ENCODE data around the gene CDK2AP2. TPM values are rescaled to one million over a fixed set of nuclear protein-coding genes. Genes with fewer than 3 reads are reported as not detected.
"Not testable (repeated sequence)": the region's sequence is repeated elsewhere in the genome, so short reads cannot be mapped to it uniquely, and the experiment has no call there.

The CDK2AP2 gene, protein sequence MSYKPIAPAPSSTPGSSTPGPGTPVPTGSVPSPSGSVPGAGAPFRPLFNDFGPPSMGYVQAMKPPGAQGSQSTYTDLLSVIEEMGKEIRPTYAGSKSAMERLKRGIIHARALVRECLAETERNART
- total RNA-seq = 14.8 and 23.0 TPM in 2 replicates

DNA sequence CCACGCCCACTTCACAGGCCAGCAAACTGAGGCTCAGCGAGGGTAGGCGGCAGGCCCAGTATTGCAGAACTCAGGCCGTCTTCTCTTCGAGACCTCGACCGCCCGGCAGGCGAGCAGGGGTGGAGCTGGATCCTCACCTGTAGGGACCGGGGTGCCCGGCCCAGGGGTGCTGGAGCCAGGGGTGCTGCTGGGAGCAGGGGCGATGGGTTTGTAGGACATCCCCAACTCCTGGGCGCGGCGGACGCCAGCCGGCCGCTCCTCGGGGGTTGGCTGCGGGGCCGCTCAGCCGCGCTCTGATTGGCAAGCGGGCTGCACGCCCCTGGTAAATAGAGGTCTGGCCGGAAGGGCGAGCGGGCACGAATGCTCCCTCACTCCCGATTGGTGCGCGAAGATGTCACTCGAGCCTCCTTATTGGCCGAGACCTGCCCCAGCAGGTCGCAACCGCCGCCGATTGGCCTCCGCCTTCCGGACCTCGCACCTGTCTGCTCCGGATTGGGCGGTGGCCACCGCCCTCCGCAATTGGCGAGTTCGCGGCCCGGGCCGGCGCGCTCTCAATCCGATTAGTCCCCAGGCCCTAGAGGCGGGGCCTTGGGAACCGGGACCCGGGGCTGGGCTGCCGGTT lies at the start of gene CDK2AP2:
Gene CDK2AP2, minus strand, starts transcription at position 299 of the 622 bp plus-strand sequence. Its CDS starts 80 bp downstream, at position 219.
- peak; percentile 99 for DNase-seq (ENCODE audit: low read depth, low spot score)

GRCh38 chr11:67556244-67556643 lies 48.3 kb upstream of the CDK2AP2 start:
- DNase-seq (ENCODE audit: low read depth, low spot score) = no peak

- not testable (repeated sequence) for DNase-seq (ENCODE audit: low read depth, low spot score)
Measured at GRCh38 chr11:67551697-67552096, 43.7 kb upstream of the CDK2AP2 start.

DNA sequence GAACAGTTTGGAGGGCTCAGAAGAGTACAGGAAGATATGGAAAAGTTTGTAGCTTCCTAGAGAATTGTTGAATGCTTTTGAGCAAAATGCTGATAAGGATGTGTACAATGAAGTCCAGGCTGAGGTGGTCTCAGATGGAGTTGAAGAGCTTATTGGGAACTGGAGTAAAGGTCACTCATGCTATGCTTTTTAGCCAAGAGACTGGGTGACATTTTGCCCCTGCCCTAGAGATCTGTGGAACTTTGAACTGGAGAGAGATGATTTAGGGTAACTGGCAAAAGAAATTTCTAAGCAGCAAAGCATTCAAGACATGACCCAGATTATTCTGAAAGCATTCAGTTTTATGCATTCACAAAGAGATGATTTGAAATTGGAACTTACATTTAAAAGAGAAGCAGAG lies 43.2 kb upstream of the CDK2AP2 start:
- no peak for DNase-seq (ENCODE audit: low read depth, low spot score)

GRCh38 chr11:67548555-67549110 lies 40.7 kb upstream of the CDK2AP2 start:
- no peak for DNase-seq (ENCODE audit: low read depth, low spot score)

- DNase-seq (ENCODE audit: low read depth, low spot score) = not testable (repeated sequence)
Measured at GRCh38 chr11:67548112-67548511, 40.1 kb upstream of the CDK2AP2 start.

- no peak for DNase-seq (ENCODE audit: low read depth, low spot score)
Measured at GRCh38 chr11:67545280-67545679, 37.3 kb upstream of the CDK2AP2 start.

DNA sequence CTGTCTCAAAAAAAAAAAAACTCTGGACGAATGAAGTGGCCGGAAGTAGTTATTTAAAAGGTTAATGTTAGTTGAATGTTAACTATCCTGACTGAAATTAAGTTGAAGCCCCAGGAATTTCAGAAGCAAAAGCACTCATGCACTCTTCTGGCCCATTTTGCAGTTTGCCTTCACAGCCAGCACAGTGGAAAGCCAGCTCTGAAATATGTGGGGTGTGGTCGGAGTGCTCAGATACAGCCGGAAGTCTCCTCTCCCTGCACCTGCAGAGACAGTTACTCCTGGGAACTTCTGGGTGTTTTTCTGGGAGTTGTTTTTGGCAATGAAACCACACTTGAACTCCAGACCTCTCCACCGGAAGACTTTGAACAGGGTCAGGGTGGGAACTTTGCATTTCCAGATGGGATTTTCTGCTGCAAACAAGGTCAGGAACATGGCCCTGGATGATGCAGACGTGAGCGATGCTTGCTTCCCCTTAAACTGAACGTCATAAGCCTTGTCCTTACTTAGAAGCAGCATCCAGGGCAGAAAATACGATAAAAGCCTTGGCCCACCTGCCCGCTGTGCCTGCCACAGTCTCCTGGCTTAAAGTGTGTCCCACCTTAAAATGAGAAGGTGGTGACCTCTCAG lies 36.8 kb upstream of the CDK2AP2 start:
- no peak for DNase-seq (ENCODE audit: low read depth, low spot score)

- DNase-seq (ENCODE audit: low read depth, low spot score) = no peak
Measured at GRCh38 chr11:67543585-67543984, 35.6 kb upstream of the CDK2AP2 start.

DNA sequence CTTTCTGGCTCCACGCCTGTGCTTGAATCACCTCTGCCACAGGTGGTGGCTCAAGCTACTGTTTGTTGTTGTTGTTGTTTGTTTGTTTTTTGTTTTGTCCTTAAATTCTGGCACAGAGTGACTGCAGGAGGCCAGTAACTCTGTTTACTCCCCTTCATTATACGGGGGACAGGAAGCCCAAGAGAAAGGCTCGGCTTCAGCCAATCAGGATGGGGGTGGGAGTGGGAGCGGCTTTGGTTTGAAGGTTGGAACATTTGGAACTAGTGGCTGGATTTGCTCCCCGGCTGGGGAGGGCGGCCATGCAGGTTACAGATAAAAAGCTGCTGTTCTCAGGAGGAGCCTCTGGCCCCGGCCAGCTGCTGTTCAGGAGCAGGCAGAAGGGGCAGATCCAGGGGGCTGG lies 35.0 kb upstream of the CDK2AP2 start:
- no peak for DNase-seq (ENCODE audit: low read depth, low spot score)

- no peak for DNase-seq (ENCODE audit: low read depth, low spot score)
Measured at GRCh38 chr11:67542169-67542568, 34.2 kb upstream of the CDK2AP2 start.

GRCh38 chr11:67541198-67541597 lies 33.2 kb upstream of the CDK2AP2 start:
- no peak for DNase-seq (ENCODE audit: low read depth, low spot score)

DNA sequence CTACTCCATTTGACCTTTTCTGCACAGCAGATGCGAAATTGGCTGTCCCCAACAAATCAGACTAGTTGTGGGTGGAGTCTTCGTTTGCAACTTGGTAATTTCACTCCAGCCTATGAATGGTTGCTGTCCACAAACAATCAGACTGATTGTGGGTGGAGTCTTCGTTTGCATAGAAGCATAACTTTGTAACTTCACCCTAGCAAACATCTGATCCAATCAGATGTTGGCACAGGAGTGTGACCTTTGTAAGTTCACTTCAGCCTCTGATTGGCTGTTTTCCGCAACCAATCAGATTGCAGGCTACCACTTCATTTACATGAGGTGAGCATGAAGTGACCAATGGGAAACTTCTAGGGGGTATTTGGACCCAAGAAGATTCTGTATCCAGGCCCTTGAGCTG lies 31.6 kb upstream of the CDK2AP2 start:
- no peak for DNase-seq (ENCODE audit: low read depth, low spot score)

DNA sequence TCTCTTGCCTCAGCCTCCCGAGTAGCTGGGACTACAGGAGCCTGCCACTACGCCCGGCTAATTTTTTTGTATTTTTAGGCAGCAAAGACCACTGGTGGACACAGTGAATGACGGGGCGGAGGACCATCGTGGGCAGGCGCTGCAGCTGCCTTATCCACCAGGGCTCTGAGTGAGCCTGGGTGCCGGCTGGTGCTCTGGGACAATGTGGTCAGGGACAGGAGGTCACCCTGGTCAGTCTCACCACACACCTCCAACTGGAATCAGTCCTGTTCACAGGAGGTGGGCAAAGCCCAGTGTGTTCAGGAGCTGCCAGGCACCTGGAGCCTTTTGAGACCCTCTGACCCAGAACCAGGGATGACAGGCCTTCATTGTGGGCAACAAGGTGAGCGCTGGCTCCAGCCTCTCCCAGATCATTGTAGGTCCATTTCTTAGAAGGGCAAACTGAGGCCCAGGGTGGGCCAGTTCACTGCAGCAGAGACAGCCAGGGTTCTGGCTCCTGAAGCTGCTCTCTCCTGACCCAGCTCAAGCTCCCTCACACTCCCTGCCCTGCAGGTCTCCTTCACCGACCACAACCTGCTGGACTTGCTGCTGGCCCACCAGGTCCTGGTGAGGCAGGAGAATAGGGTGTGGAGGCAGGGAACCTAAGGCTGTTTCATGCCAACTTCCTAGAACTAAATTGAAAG lies 31.0 kb upstream of the CDK2AP2 start:
- DNase-seq (ENCODE audit: low read depth, low spot score) = no peak

DNA sequence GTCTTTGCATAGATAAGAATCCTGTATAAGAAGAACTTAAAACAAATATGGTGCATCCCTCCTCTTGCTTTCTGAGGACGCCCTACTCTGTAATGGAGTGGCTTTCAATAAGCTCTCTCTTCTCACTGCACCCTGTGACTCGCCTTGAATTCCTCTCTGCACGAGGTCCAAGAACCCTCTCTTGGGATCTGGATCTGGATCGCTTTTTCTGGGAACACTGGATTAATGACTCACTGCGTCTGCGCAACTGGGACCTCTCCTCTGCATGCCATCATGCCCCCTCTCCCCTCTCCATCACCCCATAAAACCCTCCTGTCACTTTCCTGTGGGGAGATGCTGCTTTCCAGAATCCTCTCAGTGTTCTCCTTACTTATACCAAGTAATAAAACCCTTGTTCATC lies 30.3 kb upstream of the CDK2AP2 start:
- no peak for DNase-seq (ENCODE audit: low read depth, low spot score)

- no peak for DNase-seq (ENCODE audit: low read depth, low spot score)
Measured at GRCh38 chr11:67535561-67535960, 27.6 kb upstream of the CDK2AP2 start.

GRCh38 chr11:67534070-67534679 lies 26.2 kb upstream of the CDK2AP2 start:
- no peak for DNase-seq (ENCODE audit: low read depth, low spot score)

DNA sequence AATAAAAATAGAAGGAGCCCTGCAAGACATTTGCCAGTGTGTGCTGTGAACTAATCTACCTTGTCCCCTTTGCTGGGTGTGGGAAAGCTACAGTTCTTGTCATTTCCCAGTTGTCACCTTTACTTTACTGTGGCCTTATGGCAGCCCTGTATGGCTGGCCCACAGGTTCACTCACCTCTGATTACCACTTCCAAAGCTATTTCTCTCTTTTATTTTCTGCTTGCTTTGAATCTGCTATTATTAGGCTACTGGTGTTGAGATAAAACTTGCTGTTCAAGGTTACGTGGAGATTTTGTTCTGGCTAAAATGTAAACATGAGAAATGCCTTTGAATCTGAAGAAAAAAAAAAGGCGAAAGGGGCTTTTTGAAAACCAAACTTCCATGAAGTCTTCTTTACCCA lies 24.9 kb upstream of the CDK2AP2 start:
- DNase-seq (ENCODE audit: low read depth, low spot score) = no peak

DNA sequence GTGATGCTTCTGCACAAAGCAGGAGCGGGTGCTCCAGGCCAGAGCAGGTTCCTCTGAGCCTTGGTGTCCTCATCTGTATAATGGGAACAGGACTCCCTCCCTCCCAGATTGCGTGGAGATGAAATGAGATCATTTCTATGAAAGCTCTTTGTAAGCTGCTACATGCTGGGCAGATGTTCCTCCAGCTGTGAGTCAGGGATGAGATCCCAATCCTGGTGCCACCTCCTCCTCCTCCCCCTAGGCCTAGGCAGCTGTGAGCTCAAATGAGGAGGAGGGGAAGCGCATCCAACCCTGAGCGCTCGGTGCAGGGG lies 22.3 kb upstream of the CDK2AP2 start:
- no peak for DNase-seq (ENCODE audit: low read depth, low spot score)

DNA sequence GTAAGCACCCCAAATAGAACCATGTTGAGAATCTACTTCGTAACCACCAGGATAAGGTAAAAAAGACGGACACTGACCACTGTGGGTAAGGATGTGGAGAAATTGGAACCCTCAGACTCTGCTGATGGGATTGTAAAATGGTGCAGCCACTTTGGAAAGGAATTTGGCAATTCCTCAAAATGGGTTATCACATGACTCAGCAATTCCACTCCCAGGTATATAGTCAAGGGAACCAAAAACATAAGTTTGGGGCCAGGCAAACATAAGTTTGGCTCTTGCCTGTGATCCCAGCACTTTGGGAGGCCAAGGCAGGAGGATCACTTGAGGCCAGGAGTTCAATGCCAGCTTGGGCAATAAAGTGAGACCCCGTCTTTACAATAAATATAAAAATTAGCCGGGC lies 20.4 kb upstream of the CDK2AP2 start:
- no peak for DNase-seq (ENCODE audit: low read depth, low spot score)

DNA sequence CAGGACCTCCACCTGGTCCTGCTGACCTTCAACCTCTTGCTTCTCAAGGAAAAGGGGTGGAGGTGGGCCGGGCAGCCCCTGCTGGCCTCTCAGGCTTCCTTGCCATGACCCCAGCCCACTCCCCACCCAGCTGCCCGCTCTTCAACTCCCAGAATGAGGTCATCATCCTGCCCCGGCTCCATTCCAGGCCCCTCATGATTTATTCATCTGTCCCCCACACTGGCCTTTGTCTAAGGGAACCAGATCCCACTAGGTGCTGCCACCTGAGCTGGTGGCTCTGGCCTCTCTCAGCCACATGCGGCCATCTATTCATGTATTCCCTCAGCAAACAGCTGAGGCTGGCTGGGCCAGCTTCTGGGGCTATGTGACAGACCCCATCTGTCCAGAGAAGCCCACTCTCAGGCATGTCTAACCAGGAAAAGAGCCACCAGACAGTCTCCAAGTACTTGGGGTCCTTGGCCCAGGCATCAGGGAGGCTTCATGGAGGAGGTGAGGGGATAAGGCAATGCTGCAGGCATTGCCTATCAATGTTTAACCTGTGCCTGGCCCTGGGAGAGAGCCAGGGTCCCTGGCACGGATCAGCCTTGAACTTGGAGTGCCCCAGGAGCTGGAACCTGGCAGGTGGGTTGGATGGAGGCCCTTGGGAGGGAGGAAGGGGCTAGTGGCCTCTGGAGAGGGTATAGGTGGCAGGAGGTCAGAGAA lies 17.5 kb upstream of the CDK2AP2 start:
- no peak for DNase-seq (ENCODE audit: low read depth, low spot score)

- no peak for DNase-seq (ENCODE audit: low read depth, low spot score)
Measured at GRCh38 chr11:67524480-67524808, 16.5 kb upstream of the CDK2AP2 start.
